ENCODE results near the gene CDH24.

Gene CDH24

DNA sequence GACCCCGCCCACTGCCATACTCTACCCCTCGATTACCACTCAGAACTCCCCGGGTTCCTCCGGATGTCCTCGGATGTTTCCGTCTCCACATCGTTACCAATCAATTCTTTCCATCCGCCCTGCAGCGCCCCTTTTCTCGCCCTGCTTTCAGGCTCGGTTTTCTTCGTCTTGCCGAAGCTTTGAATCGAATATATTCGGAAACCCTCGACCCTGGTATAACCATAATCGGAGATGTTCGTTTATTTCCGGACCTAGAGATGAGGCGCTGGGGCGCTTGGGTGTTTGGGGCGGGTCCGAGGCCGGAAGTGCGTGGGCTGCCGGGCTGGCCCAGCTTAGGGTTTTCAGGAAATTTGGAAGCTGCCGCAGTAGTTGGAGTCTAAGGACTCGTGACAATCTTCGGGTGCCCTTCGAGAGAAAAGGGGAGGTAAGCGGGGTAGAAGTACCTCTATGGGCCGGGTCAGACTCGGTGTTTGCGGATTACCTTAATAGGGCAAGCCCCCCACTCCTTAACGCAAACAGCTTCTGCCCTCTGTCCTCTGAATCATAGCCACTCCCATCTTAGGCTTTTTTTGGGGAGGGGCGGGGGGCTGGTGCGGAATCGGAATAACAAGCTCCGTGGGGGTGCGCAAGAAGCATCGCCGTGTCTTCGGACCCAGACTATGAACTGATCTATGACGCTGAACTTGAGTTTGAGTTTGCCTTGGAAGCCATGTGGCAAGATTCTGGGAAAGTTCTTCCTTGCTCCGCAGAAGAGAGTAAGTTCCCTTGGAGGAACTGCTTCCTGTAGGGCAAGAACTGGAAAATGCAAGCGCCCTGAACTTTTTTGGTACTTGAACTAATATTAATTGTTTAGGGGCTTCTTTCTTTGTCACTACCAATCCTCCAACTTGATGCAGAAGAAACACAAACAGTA is 38.1 kb upstream of the CDH24 start, which contains the start of gene C14orf119:
Gene C14orf119 (plus strand): TSS at position 310 of the 913 bp plus-strand sequence. CDS start 2,154 bp downstream, outside the sequence.
- Mint-ChIP-seq H3K27me3 (ENCODE audit: low read depth) (no peaks in the 10 kb centered on the region), H3K36me3 (ENCODE audit: low read depth) (peaks cover 34% of the 10 kb centered on the region), H3K27ac (no peak within 1 kb of the TSS), H3K4me3 (no peak within 1 kb of the TSS), H3K4me1 (ENCODE audit: low read depth) (peaks cover 28% of the 10 kb centered on the region), H3K9me3 (no peaks in the 10 kb centered on the region)
- peak; percentile 99 for DNase-seq (ENCODE audit: low spot score)

DNA sequence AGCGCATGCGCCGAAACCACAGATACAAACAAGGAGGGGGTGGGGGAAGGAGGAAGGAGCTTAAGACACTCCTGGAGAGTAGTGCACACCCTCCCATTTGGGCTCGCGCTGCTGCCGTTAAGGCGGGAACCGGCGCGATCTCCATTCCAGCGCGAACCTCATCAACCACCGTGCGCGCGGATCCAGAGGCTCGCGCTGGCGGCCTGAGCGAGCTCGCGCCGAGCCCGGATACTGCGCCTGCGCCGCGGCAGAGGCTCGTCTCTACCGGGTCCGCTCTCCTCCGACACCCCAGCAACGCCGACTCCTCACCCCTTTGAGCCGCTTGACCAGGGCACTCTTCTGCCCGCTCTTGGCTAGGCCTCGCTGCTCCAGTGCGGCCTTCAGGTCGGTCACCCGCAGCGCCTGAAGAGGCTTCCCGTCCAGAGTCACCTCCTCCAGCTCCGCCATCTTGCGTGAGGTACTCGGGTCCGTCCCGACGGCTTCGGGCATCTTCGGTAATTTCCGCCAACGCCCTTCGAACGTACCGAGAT is 37.4 kb upstream of the CDH24 start, which contains the start of gene ACIN1:
Gene ACIN1 (minus strand): TSS at position 471 of the 530 bp plus-strand sequence. CDS start 24 bp downstream, at position 447.
- Mint-ChIP-seq H3K9me3 (no peaks in the 10 kb centered on the region), H3K4me3 (no peak within 1 kb of the TSS), H3K27ac (no peak within 1 kb of the TSS), H3K4me1 (ENCODE audit: low read depth) (peaks cover 28% of the 10 kb centered on the region), H3K36me3 (ENCODE audit: low read depth) (peaks cover 39% of the 10 kb centered on the region), H3K27me3 (ENCODE audit: low read depth) (no peaks in the 10 kb centered on the region)
- DNase-seq (ENCODE audit: low spot score) = no peak

- DNase-seq (ENCODE audit: low spot score) = no peak
- Mint-ChIP-seq H3K36me3 (ENCODE audit: low read depth) (peaks cover 42% of the 10 kb centered on the region), H3K27me3 (ENCODE audit: low read depth) (no peaks in the 10 kb centered on the region), H3K4me3 (no peak overlapping the region), H3K27ac (no peak overlapping the region), H3K9me3 (no peaks in the 10 kb centered on the region), H3K4me1 (ENCODE audit: low read depth) (peaks cover 28% of the 10 kb centered on the region)
Observed at GRCh38 chr14:23093991-23094665, 36.8 kb upstream of the CDH24 start.

DNA sequence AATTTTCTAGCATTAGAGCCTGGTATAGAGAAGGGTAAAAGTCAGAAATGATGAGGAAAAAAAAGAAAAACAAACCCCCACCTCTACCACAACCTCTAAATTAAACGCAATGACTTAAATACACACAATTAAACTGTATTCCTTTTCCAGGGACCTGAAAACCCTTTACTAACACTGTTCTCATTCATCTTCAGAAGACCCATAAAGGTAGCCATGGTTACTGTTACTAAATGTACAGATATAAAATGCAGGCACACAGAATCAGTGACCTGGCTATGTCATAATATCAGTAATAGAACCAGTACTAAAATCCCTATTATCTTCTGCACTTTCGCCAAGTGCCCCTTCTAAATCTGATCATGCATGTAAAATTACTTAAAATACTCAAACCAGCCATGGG is 36.2 kb upstream of the CDH24 start:
- DNase-seq (ENCODE audit: low spot score) = no peak
- H3K4me3 Mint-ChIP-seq = no peak overlapping the region
- no peaks in the 10 kb centered on the region for H3K27me3 Mint-ChIP-seq (ENCODE audit: low read depth)
- peaks cover 28% of the 10 kb centered on the region for H3K4me1 Mint-ChIP-seq (ENCODE audit: low read depth)
- no peak overlapping the region for H3K27ac Mint-ChIP-seq
- no peaks in the 10 kb centered on the region for H3K9me3 Mint-ChIP-seq
- peaks cover 41% of the 10 kb centered on the region for H3K36me3 Mint-ChIP-seq (ENCODE audit: low read depth)

- Mint-ChIP-seq H3K9me3 (no peaks in the 10 kb centered on the region), H3K27me3 (ENCODE audit: low read depth) (no peaks in the 10 kb centered on the region), H3K4me1 (ENCODE audit: low read depth) (peaks cover 28% of the 10 kb centered on the region), H3K27ac (peak overlapping the region; percentile 31), H3K4me3 (no peak overlapping the region), H3K36me3 (ENCODE audit: low read depth) (peaks cover 43% of the 10 kb centered on the region)
- DNase-seq (ENCODE audit: low spot score) = no peak
Observed at GRCh38 chr14:23093104-23093503, 35.8 kb upstream of the CDH24 start.

DNA sequence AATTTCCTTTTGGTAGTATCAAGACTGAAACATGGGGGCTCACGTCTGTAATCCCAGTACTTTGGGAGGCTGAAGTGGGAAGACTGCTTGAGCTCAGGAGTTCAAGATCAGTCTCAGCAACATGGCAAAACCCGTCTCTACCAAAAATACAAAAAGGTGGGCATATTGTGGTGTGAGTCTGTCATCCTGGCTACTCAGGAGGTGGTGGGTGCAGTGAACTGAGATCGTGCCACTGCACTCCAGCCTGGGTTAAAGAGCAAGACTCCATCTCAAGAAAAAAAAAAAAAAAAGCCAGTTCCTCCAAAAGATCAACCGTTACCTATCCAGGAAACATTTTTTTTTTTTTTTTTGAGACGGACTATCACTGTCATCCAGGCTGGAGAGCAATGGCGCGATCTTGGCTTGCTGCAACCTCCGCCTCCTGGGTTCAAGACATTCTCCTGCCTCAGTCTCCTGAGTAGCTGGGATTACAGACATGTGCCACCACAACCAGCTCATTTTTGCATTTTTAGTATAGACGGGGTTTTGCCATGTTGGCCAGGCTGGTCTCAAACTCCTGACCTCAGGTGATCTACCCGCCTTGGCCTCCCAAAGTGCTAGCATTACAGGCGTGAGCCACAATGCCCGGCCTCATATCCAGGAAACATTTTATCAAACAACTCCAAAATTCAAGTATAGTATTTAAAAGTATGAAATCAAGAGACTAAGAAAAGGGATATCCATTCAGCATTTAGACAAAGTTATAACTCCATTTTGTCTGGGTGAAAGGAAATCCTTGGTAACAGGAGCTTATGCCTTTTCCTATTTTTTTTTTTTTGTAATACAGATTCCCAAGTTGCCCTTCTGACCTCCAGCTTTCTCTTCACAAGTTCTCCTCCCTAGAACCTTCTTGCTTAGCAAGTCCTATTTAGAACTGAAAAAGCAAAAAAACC is 34.2 kb upstream of the CDH24 start:
- H3K36me3 Mint-ChIP-seq (ENCODE audit: low read depth) = peaks cover 43% of the 10 kb centered on the region
- DNase-seq (ENCODE audit: low spot score) = no peak
- peaks cover 19% of the 10 kb centered on the region for H3K4me1 Mint-ChIP-seq (ENCODE audit: low read depth)
- H3K4me3 Mint-ChIP-seq = no peak overlapping the region
- H3K9me3 Mint-ChIP-seq = no peaks in the 10 kb centered on the region
- H3K27me3 Mint-ChIP-seq (ENCODE audit: low read depth) = no peaks in the 10 kb centered on the region
- H3K27ac Mint-ChIP-seq = no peak overlapping the region

GRCh38 chr14:23090254-23090636 is 32.9 kb upstream of the CDH24 start:
- H3K4me3 Mint-ChIP-seq = no peak overlapping the region
- peaks cover 17% of the 10 kb centered on the region for H3K4me1 Mint-ChIP-seq (ENCODE audit: low read depth)
- H3K27me3 Mint-ChIP-seq (ENCODE audit: low read depth) = no peaks in the 10 kb centered on the region
- H3K27ac Mint-ChIP-seq = no peak overlapping the region
- no peak for DNase-seq (ENCODE audit: low spot score)
- no peaks in the 10 kb centered on the region for H3K9me3 Mint-ChIP-seq
- H3K36me3 Mint-ChIP-seq (ENCODE audit: low read depth) = peaks cover 49% of the 10 kb centered on the region

GRCh38 chr14:23089498-23090253 is 32.4 kb upstream of the CDH24 start:
- Mint-ChIP-seq H3K27me3 (ENCODE audit: low read depth) (no peaks in the 10 kb centered on the region), H3K4me1 (ENCODE audit: low read depth) (peaks cover 19% of the 10 kb centered on the region), H3K36me3 (ENCODE audit: low read depth) (peaks cover 53% of the 10 kb centered on the region), H3K9me3 (no peaks in the 10 kb centered on the region), H3K27ac (no peak overlapping the region), H3K4me3 (no peak overlapping the region)
- no peak for DNase-seq (ENCODE audit: low spot score)

DNA sequence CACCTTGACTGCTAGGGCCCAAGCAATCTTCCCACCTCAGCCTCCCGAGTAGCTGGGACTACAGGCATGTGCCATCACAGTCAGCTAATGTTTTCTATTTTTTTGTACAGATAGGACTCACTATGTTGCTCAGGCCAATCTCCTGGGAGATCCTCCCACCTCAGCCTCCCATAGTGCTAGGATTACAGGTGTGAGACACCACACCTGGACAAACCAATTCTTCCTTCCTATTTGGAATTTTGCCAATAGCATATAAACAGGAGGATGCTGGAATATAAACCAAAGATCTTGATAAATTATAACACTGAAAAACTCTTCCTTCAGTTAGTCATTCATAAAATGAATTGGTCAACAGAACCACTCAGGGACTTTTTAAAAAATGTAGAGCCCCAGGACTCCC is 29.2 kb upstream of the CDH24 start:
- Mint-ChIP-seq H3K9me3 (no peaks in the 10 kb centered on the region), H3K4me1 (ENCODE audit: low read depth) (peaks cover 8% of the 10 kb centered on the region), H3K27me3 (ENCODE audit: low read depth) (no peaks in the 10 kb centered on the region), H3K36me3 (ENCODE audit: low read depth) (peaks cover 48% of the 10 kb centered on the region), H3K27ac (no peak overlapping the region), H3K4me3 (no peak overlapping the region)
- no peak for DNase-seq (ENCODE audit: low spot score)

DNA sequence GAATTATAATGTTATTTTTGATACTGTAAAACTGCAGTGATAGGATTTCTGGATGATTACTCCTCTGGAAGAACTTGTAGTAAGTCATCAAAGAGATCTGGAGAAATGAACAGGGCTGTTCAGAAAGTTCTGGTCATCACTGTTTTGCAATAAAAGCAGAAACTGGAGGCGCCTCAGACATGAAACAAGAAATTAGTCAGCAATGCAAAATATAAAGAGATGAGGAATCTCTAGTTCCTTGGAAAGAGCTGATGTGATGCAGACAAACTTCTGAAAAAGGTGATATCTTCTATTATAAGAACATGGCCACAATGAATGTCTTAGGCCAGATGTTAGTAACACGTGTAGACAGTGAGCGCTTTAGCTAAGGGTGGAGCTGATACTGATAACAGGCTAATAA is 28.1 kb upstream of the CDH24 start:
- no peak for DNase-seq (ENCODE audit: low spot score)
- Mint-ChIP-seq H3K4me1 (ENCODE audit: low read depth) (peaks cover 6% of the 10 kb centered on the region), H3K27me3 (ENCODE audit: low read depth) (no peaks in the 10 kb centered on the region), H3K36me3 (ENCODE audit: low read depth) (peaks cover 55% of the 10 kb centered on the region), H3K27ac (no peak overlapping the region), H3K4me3 (no peak overlapping the region), H3K9me3 (no peaks in the 10 kb centered on the region)

GRCh38 chr14:23080474-23080873 is 23.2 kb upstream of the CDH24 start:
- Mint-ChIP-seq H3K27ac (no peak overlapping the region), H3K36me3 (ENCODE audit: low read depth) (peaks cover 67% of the 10 kb centered on the region), H3K27me3 (ENCODE audit: low read depth) (no peaks in the 10 kb centered on the region), H3K9me3 (no peaks in the 10 kb centered on the region), H3K4me1 (ENCODE audit: low read depth) (peaks cover 2% of the 10 kb centered on the region), H3K4me3 (no peak overlapping the region)
- no peak for DNase-seq (ENCODE audit: low spot score)

GRCh38 chr14:23079716-23080115 is 22.4 kb upstream of the CDH24 start:
- Mint-ChIP-seq H3K36me3 (ENCODE audit: low read depth) (peaks cover 68% of the 10 kb centered on the region), H3K4me3 (no peak overlapping the region), H3K27ac (no peak overlapping the region)

GRCh38 chr14:23078692-23079116 is 21.4 kb upstream of the CDH24 start:
- no peak overlapping the region for H3K27ac Mint-ChIP-seq
- H3K9me3 Mint-ChIP-seq = no peaks in the 10 kb centered on the region
- no peak overlapping the region for H3K4me3 Mint-ChIP-seq
- DNase-seq (ENCODE audit: low spot score) = no peak
- H3K4me1 Mint-ChIP-seq (ENCODE audit: low read depth) = peaks cover 1% of the 10 kb centered on the region
- no peaks in the 10 kb centered on the region for H3K27me3 Mint-ChIP-seq (ENCODE audit: low read depth)
- peaks cover 69% of the 10 kb centered on the region for H3K36me3 Mint-ChIP-seq (ENCODE audit: low read depth)

More at GRCh38 chr14:23079716-23080115, 22.4 kb upstream of the CDH24 start:
- no peak for DNase-seq (ENCODE audit: low spot score)
- no peaks in the 10 kb centered on the region for H3K27me3 Mint-ChIP-seq (ENCODE audit: low read depth)
- H3K4me1 Mint-ChIP-seq (ENCODE audit: low read depth) = peaks cover 2% of the 10 kb centered on the region
- no peaks in the 10 kb centered on the region for H3K9me3 Mint-ChIP-seq
